Psoas muscle (tissue), 8 donors: ENCODE results near the gene CKLF. TPM values are rescaled to one million over a fixed set of nuclear protein-coding genes. Genes with fewer than 3 reads are reported as not detected.

Source experiments
- ATAC-seq, 4 donors: fragments of 200-7000 bp; cut with Tn5 transposase; one replicate each; pipeline ENCODE4 v1.9.1; 2020; ENCODE audit warnings: moderate library complexity in 3 of 4, mild to moderate bottlenecking in 2 of 4
- DNase-seq, 2 donors: peaks; one replicate each; pipeline ENCODE4 v3.0.0-alpha.2; 2020
- H3K27ac ChIP-seq: fragments of 200-600 bp; one replicate; pipeline ENCODE4 v1.8.0; 2022
- H3K27me3 ChIP-seq, 3 donors: fragments of 200-600 bp in 1 of 3; one replicate each; pipeline versions ENCODE4 v1.6.1 to v1.8.0; 2013 to 2022; ENCODE audit warnings: low read length in 2 of 3, mild to moderate bottlenecking in 2 of 3, moderate library complexity in 1 of 3; ENCODE audit not compliant: insufficient read depth in 3 of 3
- H3K36me3 ChIP-seq, 2 donors: fragments of 200-600 bp in 1 of 2; one replicate each; pipeline versions ENCODE4 v1.6.1 to v1.8.0; 2013 to 2022; ENCODE audit warnings: low read depth in 1 of 2, mild to moderate bottlenecking in 1 of 2, moderate library complexity in 1 of 2; ENCODE audit not compliant: insufficient read depth in 1 of 2
- H3K4me1 ChIP-seq: fragments of 200-600 bp; one replicate; pipeline ENCODE4 v1.8.0; 2022
- H3K4me3 ChIP-seq: fragments of 200-600 bp; one replicate; pipeline ENCODE4 v1.8.0; 2022; ENCODE audit warnings: mild to moderate bottlenecking
- H3K9me3 ChIP-seq: fragments of 200-600 bp; one replicate; pipeline ENCODE4 v1.8.0; 2022
- CTCF ChIP-seq: fragments of 200-600 bp; IDR thresholded peaks from one replicate; pipeline ENCODE4 v1.8.0; 2022; ENCODE audit warnings: antibody characterized with exemption
- WGBS, 3 donors: extraction: QIAGEN DNeasy Blood & Tissue Kit; methylation state at CpG; one replicate each; pipeline versions ENCODE4 v1.1.6 to v1.1.7; 2013; 5-methylcytosine and 5-hydroxymethylcytosine counted together
- intact Hi-C, 2 donors: fragments of 100-400 bp; cut with DNase I; formaldehyde crosslinking; loops; one replicate each; pipeline versions ENCODE4 v1.11.0 to v1.14.2; 2022
- polyA plus RNA-seq, 3 donors: library from polyadenylated mRNA; stranded (reverse); fragments of 200-250 nt; gene quantifications; one replicate each; pipeline ENCODE4 v1.2.3, GENCODE V29; 2013
- total RNA-seq, 4 donors: library from RNA; stranded (reverse); fragmentation: NEBNext Ultra II Directional in 2 of 4; extraction: Animal tissue kit (Norgen Biotek cat#: 25700) in 2 of 4; gene quantifications; one replicate each; pipeline versions ENCODE4 v1.2.1 to v1.2.4, GENCODE V29; 2021 to 2023
- donor health status: healthy with polysubstance abuse.
- donor health status: DM: no; HTN: no; CAD: no; lungs with moderate emphysema.
- donor health status: Bipolar disorder and iron deficiency.
- donor health status: healthy.
- donor health status: DM: yes; HTN: yes; CAD: no.
- donor health status: DM: no; HTN: no; CAD: no.
- donor health status: DM: no; HTN: no; CAD: no.
- donor health status: DM: yes; HTN: yes; CAD: no.

The CKLF gene
- total and polyA plus RNA-seq, 7 donors = 4.1 to 21.1 (median 6.6) TPM

GRCh38 chr16:66578651-66579531 is 26.5 kb downstream of the CKLF start, which contains the start of gene CMTM2:
CMTM2 (plus strand) TSS chr16:66579463; CDS start chr16:66579608, 145 bp downstream.
- ATAC-seq (peak in 3 of 4 donors; percentile 18 to 20 (median 19)), DNase-seq (peak in 1 of 2 donors; percentile 62)
- Histone ChIP-seq H3K4me3 (peak within 1 kb of the TSS; percentile 51), H3K27me3 (peaks cover 1 to 44% (median 3%) of the 10 kb centered on the region in 3 donors), H3K36me3 (no peaks in the 10 kb centered on the region), H3K4me1 (peaks cover 32% of the 10 kb centered on the region), H3K9me3 (no peaks in the 10 kb centered on the region), H3K27ac (no peak within 1 kb of the TSS)
- TF ChIP-seq CTCF = no peak
- 8 to 14% (median 14%) methylated on average over 60 to 77 of the region's 77 CpGs for WGBS, 3 donors
- intact Hi-C loops = no loop called here

DNA sequence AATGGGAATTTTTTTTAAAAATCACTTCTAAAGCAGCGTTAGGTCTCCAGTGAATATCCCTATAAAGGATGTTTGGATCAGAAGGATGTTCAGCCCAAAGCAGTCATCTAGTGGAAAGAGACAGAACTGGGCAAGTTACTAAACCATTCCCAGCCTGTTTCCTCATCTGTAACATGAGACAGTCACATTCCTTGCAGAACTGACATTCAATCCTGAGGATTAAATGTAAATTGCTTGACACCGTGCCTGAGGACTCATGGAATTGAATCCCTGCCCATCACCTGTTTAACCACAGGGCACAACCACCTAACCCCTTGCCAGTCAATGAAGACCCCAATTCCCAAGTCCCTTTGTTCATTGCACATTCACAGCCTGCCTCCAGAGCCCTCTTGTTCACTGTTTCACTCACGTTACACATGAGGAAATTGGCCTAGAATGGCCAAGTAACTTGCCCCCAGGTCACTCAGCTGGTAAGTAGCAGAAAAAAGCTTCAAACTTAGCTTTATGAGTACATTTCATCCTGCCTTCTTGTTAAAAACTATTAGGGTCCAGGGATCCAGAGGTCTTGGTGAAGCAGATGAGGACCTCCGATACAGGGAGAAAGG is 28.3 kb downstream of the CKLF start:
- Histone ChIP-seq H3K27me3 (peaks cover 1 to 36% (median 3%) of the 10 kb centered on the region in 3 donors), H3K27ac (peak overlapping the region; percentile 32), H3K4me3 (no peak overlapping the region), H3K36me3 (no peaks in the 10 kb centered on the region), H3K9me3 (no peaks in the 10 kb centered on the region), H3K4me1 (peaks cover 32% of the 10 kb centered on the region)
- 41 to 50% (median 46%) methylated on average over 4 of the region's 4 CpGs for WGBS, 3 donors
- DNase-seq = no peak
- TF ChIP-seq CTCF = peak; percentile 11
- intact Hi-C loops = loop anchor here in 1 of 2 donors (10.0 kb wide), 1 partner anchor 106 kb away; no protein-coding TSS in a partner anchor
- peak; percentile 81 to 91 (median 86) for ATAC-seq

DNA sequence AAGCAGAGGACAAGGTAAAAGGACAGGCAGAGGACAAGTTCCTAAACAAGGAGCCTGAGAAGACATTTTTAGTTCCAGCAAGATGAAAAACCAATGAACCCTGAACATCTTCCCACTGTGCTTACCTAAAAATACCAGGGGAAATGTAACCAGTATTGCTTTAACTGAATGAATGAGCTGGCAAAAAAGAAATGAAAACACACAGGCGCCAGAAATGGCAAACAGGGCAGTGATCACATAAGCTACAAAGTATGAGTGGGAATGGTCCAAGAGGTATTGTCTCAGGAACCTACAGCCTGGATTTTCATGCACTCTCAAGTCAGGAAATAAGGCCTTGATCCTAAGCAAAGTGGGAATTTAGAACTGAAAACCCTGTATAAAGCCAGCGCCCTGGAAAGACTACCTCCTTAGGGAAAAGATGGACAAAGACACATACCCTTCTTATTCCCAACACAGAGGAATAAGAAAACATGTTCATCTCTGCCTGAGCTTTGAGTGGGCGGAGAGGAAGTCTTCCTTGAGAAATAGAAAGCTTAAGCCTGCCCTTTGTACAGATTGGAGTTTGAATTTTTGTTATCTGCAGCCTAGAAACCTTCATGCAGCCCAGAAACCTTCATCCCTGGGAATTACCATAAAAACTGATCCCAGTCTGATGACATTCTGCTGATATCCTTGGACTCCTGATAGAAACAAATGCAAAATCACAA is 29.0 kb downstream of the CKLF start:
- intact Hi-C loops = loop anchor here in 1 of 2 donors (10.0 kb wide), 1 partner anchor 107 kb away; no protein-coding TSS in a partner anchor
- Histone ChIP-seq H3K9me3 (no peaks in the 10 kb centered on the region), H3K4me3 (no peak overlapping the region), H3K27me3 (peaks cover 1 to 29% (median 3%) of the 10 kb centered on the region in 3 donors), H3K27ac (peak overlapping the region; percentile 32), H3K36me3 (no peaks in the 10 kb centered on the region), H3K4me1 (peaks cover 32% of the 10 kb centered on the region)
- no peak for ATAC-seq
- 77 to 80% (median 80%) methylated on average over 3 of the region's 3 CpGs for WGBS, 3 donors
- no peak for DNase-seq
- TF ChIP-seq CTCF = no peak

GRCh38 chr16:66585481-66586239 is 33.3 kb downstream of the CKLF start:
- Histone ChIP-seq H3K36me3 (no peaks in the 10 kb centered on the region), H3K4me3 (no peak overlapping the region), H3K4me1 (peaks cover 11% of the 10 kb centered on the region), H3K27me3 (no peaks in the 10 kb centered on the region), H3K27ac (no peak overlapping the region), H3K9me3 (no peaks in the 10 kb centered on the region)
- intact Hi-C loops = loop anchor here in 1 of 2 donors (10.0 kb wide), 1 partner anchor 111 kb away; no protein-coding TSS in a partner anchor
- 63 to 69% (median 65%) methylated on average over 10 of the region's 10 CpGs for WGBS, 3 donors
- ATAC-seq (peak in 1 of 4 donors; percentile 28), DNase-seq (no peak)
- no peak for TF ChIP-seq CTCF
